Measurements from ENCODE around the gene WWOX. TPM values are rescaled to one million over a fixed set of nuclear protein-coding genes. Genes with fewer than 3 reads are reported as not detected.

WWOX gene
- total RNA-seq, 2 experiments from 2014 or later: 15.9 to 18.1 TPM

DNA sequence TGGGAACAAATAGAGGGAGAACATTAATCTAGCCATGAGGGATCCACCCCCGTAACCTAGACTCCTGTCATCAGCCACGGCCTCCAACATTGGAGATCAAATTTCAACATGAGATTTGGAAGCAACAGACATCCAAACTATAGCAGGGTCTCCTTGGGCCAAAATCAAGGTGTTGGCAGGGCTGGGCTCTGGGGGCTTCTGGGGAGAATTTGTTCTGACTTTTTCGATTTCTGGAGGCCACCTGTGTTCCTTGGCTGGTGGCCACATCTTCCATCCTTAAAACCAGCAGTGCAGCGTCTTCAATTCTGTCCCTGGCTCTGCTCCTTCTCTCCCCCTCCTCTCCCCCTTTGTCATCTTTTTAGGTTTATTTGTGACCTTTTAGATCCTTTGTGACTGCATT, 546.2 kb downstream of the WWOX start:
- CTCF ChIA-PET: no interaction called here
- POLR2A ChIA-PET: no interaction called here

DNA sequence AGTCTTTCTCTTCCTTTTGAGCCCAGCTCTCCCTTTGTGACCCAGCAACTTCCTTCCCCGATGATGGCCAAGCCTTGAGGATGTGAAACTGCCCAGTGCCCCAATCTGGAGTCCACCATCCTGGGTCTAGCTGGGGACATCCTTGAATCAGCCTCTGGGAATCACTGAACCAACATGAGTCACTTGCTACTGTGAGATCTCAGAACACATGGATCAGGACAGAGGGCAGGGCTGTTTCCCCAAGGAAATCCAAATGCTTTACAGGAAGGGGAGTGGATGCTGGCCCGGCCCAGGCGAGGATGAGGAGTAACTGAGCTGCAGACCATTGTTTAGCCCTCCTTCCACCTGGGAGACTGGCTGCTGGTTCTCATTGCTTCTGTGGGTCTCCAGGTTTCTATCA, 547.6 kb downstream of the WWOX start:
- ChIA-PET POLR2A (no interaction called here), CTCF (no interaction called here)

DNA sequence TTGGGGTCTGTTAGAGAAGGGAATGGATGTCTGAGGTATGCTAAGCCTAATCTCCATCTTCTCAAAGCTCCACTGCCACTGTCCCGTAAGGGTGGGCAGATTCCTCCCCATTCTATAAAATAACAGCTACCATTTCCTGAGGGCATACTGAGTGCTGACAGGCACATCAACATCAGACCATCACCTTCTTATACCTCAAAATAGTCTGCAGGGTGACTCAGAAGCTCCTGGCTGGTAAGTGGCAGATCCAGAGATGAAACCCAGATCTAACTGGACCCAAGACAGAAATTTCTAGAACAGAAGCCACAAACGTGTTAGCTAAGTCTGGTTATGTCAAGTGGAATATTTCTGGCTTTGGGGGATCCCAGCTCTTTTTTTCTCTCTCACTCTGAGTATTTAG, 548.0 kb downstream of the WWOX start:
- POLR2A ChIA-PET: no interaction called here
- CTCF ChIA-PET: no interaction called here

DNA sequence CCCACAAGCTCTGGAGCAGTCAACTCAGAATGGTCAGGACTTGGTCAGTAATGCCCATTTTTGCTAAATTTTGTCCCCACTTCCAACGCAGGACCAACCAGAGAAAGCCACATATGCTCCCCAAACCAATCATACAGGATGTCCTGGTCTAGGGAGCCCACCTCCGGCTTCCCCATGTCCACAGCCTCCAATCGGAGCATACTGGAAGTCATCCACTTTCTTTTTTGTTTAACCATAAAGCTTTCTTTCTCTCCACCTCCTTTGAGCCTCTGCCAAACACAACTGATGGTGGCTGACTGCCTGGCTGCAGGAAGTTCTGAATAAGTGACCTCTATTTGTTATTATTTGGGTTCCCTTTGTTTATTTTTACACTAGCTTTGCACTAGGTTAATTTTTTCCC, 549.1 kb downstream of the WWOX start:
- ChIA-PET CTCF (no interaction called here), POLR2A (no interaction called here)

DNA sequence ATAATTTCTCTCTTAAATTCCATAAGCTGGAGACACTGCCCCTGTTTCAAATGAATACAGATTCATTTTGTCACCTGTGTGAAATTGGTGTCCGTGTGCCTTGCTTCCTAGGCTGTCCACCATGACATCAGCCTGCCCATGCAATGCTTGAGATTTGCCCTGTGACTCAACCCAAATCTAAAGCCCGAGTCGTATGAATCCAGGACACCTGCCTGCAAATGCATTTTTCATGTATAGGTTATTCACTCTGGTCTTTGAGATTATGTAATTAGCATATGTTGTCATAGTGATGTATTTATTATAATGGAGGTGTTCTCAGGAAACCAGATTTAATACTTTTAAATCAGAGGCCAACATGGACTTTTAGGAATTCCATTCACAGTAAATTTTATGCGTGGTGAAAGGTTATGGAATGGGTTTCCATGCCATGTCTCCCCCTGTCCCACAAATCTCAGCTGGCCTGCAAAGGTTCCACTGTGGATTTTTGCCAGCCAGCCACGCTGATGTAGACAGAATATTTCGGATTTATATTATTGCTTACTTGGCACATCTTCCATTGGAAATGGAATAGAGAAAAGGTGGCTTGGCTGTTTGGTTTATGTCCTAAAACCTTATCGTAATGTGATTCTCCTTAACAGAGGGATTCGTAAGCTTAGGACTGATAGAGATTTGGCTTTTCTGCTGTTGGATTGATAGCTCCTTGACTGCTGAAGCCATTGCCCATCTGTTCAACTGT, 551.1 kb downstream of the WWOX start:
- ChIA-PET POLR2A (no interaction called here), CTCF (no interaction called here)

DNA sequence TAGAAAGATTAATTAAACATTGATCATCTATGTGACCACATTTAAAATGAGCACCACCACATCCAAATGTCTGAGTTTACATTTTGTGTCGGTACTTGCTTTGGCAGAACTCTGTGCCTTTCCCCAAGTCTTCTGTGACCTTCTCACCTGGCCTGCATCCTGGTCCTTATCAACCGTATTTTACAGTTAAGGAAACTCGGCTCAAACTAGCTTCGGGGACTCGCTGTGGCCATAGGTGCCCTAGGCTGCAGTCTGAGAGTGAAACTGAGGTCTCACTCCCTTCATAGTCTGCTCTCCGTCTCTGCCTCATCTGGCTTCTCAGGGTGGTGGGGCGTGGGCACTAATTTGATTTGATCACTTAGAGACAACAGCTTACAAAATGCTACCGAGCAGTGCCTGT, 555.5 kb downstream of the WWOX start:
- POLR2A ChIA-PET: no interaction called here
- CTCF ChIA-PET: no interaction called here

DNA sequence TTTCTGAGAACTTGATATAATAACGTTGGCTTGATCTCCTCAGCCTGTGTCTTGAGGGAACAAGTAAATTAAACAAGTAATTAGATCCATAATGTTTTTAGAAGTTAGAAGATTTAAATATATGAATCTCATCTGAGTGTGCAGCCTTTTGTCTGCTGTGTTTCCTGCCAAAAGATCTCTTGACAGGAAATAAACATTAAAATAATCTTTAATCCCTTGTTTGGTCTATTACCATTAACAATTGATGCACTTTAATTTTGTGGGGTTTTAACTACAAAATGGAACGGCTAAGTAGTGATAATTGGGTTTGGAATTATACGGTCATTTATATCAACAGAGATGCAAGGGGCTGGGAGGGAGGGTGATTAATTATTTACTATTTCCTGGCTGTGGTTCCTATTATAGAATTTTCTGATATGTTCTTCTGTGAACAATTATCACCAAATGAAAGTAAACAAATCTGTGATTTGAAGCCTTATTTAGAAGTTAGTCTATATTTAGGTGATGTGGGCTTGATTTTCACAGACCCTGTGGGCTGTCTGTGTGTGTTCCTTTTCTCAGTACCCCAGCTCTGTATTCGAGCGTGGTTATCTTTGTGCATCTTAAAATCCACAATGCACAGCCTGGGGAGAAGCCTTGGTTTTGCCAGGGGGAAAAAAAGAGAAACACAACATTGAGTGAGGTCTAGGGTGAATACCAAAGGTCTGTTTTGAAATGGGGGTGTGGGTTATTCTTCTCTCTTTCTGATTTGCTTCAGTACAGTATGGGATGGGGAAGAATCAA, 556.1 kb downstream of the WWOX start:
- ChIA-PET CTCF (no interaction called here), POLR2A (no interaction called here)

DNA sequence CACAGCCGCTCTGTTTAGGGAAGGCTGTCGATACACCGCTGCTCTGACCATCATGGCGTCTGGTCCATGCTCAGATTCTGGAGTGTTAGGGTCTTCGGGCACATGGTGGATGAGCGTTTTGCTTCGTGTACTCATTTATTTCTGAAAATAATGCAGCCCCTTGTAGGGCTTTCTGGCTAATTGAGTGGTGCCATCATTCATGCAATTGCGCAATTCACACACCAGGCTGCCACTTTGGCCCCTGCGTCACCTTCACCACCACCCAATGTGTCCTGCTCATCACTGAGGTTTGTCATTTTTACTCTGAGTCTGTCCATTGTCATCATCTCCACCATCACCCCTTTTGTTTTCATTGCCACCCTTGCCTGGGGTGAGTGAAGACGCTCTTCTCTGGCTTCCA, 557.4 kb downstream of the WWOX start:
- POLR2A ChIA-PET: no interaction called here
- CTCF ChIA-PET: no interaction called here

DNA sequence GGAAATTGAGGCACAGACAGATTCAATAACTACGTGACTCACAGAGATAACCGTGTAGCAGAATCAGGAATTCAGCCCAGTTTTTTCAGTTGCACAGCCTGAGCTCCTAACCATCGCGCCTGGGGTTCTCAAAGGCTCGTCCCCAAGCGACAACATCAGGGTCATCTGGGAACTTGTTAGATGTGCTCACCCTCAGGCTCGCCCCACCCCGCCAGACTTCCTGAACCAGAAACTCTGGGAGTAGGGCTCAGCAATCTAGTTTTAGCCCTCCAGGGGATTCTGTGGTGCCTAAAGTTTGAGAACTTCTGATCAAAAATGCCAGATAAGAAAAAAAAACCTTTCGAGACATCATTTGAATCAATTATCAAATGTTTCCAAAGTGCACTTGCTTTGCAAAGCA, 559.8 kb downstream of the WWOX start:
- POLR2A ChIA-PET: no interaction called here
- CTCF ChIA-PET: no interaction called here

DNA sequence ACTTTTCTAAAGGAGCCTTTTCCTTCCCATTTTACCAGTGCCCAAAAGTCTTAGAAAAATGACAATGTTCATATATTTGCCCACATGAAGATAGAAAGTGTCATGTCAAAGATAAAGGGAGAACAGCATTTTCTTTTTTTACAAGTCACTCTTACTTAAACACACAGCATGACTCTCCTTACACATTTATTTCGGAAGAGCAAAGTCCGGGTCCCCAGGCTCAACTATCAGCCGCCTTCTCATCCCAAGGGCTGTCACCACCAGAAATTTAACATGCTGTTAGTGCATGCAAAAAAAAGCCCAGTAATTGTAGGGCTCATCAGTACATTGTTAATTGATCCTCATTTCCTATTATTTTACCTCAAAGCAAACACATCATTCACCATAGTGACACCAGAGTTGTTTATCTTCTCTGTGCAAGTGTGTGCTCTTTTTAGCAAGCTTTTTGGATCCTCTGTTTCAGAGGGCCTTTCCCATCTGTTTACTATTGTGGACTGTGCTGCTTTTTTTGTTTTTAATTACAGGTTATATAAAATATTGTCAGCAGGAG, 560.3 kb downstream of the WWOX start:
- ChIA-PET POLR2A (no interaction called here), CTCF (no interaction called here)

DNA sequence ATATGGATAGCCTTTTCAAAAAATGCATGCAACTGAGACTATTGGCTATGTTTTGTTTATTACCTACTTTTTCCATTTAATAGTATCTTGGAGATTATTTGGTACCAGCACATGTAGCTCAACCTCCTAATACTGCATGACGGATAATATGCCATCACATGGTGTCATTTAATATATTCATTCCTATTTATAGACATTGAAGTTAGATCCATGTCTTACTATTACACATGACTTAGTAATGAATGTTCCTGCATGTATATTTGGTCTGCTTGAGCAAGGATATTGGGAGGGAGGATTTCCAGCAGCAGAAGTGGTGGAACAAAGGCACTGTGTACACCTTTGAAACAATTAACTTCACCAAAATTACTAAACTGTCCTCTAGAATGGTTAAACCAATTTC, 561.3 kb downstream of the WWOX start:
- ChIA-PET POLR2A (no interaction called here), CTCF (no interaction called here)

DNA sequence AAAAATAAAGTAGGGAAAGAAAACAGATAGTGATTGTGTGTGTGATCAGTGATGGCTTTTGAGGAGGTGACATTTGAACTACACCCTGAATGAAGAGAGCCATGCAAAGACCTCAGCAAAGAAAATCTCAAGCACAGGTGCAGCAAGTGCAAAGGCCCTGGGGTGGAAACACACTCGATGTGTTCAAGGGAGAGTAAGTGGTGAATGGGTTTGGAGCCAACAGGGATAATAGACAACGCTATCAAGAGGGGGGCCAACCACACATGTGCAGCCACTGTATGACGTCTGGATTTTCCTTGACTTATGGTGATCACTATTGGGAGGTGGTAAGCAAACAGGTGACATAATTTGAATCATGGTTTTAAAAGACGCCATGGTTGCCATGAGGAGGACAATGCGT, 564.2 kb downstream of the WWOX start:
- CTCF ChIA-PET: no interaction called here

DNA sequence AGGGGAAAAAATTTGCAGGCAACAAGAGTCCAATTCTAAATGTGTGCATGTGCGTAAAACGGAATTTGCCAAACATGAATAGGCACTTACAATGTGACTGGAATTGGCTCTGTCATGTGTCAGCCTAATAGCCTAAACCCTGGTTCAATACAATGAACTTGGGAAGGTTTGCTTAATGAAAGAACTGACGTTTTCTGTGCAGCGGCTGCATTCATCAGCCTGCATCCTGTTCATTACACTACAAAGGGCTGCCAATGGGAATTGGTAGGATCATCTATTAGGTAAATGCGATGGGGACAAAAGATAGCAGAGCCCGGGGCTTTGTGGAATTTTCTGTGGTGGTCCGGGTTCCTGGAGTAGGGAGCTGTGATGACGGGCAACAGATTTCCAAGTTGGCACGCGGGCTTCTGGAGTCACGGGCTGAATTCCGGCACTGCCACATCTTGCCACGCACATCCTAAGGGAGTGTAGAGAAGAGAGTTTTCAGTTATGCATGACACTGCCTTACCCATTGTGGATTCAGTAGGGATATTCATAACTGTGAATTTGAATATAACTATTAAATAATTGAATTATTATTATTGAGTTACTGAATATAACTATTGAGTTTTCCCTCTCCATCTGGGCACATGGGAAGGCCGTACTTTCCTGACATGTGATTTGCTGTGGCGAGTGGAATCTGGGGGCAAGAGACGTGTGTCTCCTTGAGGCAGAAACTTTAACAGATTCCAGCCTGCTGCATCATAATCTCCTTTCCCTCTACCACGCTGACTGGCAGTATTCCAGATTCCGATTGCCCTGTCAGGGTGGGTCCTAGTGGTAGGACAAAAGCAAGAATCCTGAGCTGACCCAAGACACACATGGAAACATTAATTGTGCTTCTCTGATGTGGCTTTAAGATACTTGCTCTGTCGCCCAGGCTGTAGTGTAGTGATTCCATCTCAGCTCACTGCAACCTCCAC, 565.6 kb downstream of the WWOX start:
- CTCF ChIA-PET: no interaction called here
- POLR2A ChIA-PET: no interaction called here

More for the DNA sequence above, 564.2 kb downstream of the WWOX start:
- POLR2A ChIA-PET: no interaction called here

DNA sequence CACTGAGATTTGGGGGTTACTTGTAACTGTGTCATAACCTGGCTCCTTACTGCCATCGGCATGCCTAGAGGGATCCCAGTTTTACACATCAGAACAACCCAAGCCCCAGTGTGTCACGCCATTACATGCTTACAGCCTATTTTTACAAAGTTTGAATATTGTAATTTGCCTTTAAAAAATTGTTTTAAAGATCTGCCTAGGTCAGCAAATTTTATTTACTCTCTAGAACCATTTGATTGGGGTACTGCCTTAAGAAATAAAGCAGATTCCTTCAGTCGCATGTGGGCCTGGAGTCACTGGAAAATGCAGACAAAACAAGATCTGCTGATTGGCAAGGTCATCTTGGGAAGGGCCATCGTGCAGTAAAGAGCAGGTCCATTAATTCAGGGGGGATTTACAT, 566.9 kb downstream of the WWOX start:
- POLR2A ChIA-PET: no interaction called here
- CTCF ChIA-PET: no interaction called here

DNA sequence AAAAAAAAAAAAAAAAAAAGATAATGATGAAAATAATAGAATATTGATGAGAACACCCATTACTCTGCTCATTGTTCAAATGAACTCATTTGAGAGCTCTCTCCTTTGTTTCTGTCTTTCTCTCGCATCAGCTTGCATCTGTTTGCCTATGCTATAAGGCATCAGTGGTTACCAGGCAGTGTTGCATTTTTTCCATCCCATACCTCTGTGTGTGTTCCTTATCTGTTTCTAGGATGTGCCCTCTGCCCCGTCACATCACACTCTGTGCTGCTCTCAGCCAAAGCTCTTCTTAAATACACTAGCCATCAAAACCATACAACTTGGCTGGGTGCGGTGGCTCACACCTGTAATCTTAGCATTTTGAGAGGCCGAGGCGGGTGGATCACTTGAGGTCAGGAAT, 568.2 kb downstream of the WWOX start:
- CTCF ChIA-PET: interaction anchor here (0.7 kb wide), 1 partner anchor 17 kb away, joined by 6 read pairs; no protein-coding TSS in a partner anchor

DNA sequence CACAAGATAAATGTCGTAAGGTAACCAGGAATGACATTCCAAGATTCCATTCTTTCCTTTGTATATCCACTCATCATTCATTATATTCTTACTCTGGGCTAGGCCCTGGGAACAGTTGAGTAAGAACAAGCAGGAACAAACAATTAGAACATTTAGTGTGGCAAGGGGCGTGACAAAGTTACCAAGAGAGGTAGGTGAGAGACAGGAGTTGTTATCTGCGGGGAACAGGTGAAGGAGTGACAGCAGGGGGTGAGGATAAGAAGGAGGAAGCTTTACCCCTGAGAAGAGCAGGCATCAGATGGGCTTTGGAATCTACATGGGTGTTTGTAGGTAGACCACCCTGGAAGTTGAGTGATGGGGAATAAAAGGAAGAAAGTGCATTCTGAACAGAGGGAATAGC, 568.9 kb downstream of the WWOX start:
- ChIA-PET POLR2A (no interaction called here), CTCF (no interaction called here)

More for the DNA sequence above, 568.2 kb downstream of the WWOX start:
- POLR2A ChIA-PET: no interaction called here

DNA sequence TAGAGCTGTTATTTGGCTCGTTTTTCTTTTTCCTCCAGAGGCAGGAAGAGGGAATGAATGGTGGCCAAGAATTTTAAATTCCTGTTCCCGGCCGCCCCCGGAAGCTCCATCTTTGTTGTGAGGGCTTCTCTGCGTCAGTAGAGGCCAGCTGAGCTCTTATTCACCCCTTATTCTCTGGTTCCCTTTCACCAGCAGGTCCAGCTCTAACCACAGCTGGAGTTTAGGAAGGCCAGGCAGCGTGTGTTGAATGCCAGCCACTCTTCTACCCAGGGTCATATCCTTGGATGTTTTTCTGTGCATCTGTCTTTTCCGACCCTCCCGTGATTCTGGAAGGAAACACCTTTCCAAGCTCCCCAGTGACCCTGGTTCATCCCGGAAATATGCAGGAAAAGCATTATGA, 570.5 kb downstream of the WWOX start:
- CTCF ChIA-PET: no interaction called here
- POLR2A ChIA-PET: no interaction called here

DNA sequence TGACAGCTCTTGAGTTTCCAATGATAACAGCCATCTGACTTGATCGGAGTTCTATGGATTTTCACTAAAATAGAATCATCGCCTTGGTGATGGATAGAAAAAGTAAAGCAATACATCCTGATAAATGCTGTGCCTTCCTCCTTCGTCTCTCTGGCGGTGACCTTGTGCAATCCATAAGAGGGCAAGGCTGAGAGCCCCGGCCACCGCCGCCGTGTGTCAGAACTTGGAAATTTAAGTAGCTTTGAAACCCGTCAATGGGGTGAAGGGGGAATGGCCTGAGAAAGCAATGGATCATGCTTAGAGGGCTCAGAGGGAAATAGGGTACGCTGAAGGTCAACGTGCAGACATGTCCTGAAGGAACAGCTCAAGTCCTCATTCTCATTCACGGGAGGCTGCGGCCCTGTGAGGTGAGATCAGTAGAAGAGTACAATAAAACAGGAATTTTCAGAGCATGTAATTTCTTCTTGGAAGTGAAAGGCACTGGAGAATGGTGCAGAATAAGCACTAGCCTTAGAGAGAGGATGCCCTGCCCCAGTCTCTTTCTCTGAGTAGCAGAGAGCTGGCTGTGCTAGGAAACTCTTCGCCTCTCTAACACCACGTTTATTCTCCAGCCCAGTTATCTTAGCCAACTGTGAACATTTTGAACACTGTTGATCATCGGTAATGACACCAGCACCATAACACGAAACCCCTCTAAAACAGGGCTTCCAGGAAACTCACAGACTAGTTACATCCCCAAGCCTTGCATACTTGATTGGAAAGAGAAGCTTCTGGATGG, 573.5 kb downstream of the WWOX start:
- ChIA-PET CTCF (no interaction called here), POLR2A (no interaction called here)

DNA sequence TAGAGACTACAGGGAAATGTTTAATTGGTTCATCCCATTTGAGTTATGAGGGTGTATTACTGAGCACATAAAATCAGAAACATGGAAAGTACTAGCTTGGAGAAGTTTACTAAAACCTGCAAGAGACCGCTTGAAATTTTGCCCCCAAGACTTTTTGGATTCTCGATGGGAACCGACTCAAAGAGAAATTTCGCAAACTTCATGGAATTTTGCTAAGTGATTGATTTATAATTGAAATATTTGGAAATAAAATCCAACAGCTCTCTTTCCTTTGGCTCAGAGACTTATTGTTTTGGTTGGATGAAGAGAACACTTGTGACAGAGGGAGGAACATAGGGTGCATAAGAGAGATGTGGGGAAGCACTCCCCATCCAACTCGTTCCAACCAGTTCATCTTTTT, 574.4 kb downstream of the WWOX start:
- CTCF ChIA-PET: interaction anchor here (0.7 kb wide), 1 partner anchor 129 kb away, joined by 4 read pairs; no protein-coding TSS in a partner anchor
- POLR2A ChIA-PET: interaction anchor here (0.7 kb wide), 1 partner anchor 50 kb away, joined by 4 read pairs; no protein-coding TSS in a partner anchor

DNA sequence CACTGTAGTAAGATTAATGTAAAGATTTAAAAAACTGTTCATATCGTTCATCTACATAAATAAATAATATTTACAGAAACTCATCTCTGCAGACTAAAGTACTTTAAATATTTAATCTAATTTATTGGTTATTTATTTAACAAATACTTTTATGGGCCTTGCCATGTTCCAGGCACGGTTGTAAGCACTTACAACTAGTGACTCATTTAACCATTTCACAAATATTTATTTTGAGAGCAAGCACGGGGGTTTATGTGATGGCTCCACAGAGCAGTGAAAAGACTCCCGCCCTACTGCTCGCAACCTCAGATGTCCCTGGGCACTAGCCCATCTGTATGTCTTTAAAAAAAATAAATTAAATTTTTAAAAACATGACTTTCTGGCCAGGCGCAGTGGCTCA, 575.9 kb downstream of the WWOX start:
- ChIA-PET CTCF (no interaction called here), POLR2A (no interaction called here)
